IMR-90 (cell line): ENCODE data around the gene RNF212. TPM values are rescaled to one million over a fixed set of nuclear protein-coding genes. Genes with fewer than 3 reads are reported as not detected.

Source experiments
- ATAC-seq: fragments of 200-7000 bp; cut with Tn5 transposase; 2 replicates; pipeline ENCODE4 v1.9.1; 2020; ENCODE audit warnings: low read depth, mild to moderate bottlenecking, moderate library complexity
- BruUV-seq: library from RNA; stranded (reverse); fragments of 400-500 nt; replicated peaks from 2 replicates; lab custom pipeline; 2021; lab: Mats Ljungman, UMichigan
- CTCF ChIA-PET: fragments of 300-600 bp; formaldehyde crosslinking; extraction: SDS; loops from one replicate; lab custom pipeline; 2021; ENCODE audit warnings: antibody characterized with exemption; lab: Yijun Ruan, JAX
- POLR2A ChIA-PET: fragments of 300-600 bp; sonication (Branson Sonifier 250); formaldehyde crosslinking; loops from one replicate; lab custom pipeline; 2022; ENCODE audit warnings: antibody characterized with exemption; ENCODE audit not compliant: unreplicated experiment; lab: Charles Lee
- DNase-seq: peaks from one replicate; pipeline ENCODE4 v3.0.0; 2013
- H2AFZ ChIP-seq: replicated peaks from 2 replicates; pipeline ENCODE3; 2013; ENCODE audit warnings: low read length, mild to moderate bottlenecking; ENCODE audit not compliant: poor library complexity
- H2AK5ac ChIP-seq: 2 replicates; pipeline ENCODE4 v1.6.1; 2013; ENCODE audit warnings: low read depth, low read length, inconsistent platforms
- H2AK9ac ChIP-seq: replicated peaks from 2 replicates; pipeline ENCODE3; 2013; ENCODE audit warnings: mild to moderate bottlenecking, low read depth, low read length, moderate library complexity; ENCODE audit not compliant: poor library complexity
- H2BK120ac ChIP-seq: 2 replicates; pipeline ENCODE4 v1.6.1; 2013; ENCODE audit warnings: low read depth, low read length, inconsistent platforms
- H2BK15ac ChIP-seq: 3 replicates; pipeline ENCODE4 v1.6.1; 2013; ENCODE audit warnings: low read depth, low read length, inconsistent platforms
- H2BK20ac ChIP-seq: 2 replicates; pipeline ENCODE4 v1.6.1; 2013; ENCODE audit warnings: low read depth, mild to moderate bottlenecking, inconsistent platforms, low read length, moderate library complexity
- H2BK5ac ChIP-seq: 2 replicates; pipeline ENCODE4 v1.6.1; 2013; ENCODE audit warnings: mild to moderate bottlenecking, low read depth, low read length, inconsistent platforms; ENCODE audit not compliant: poor library complexity, severe bottlenecking
- H3K14ac ChIP-seq: replicated peaks from 2 replicates; pipeline ENCODE4 v1.6.1; 2013; ENCODE audit warnings: low read depth, low read length, inconsistent platforms
- H3K18ac ChIP-seq: 2 replicates; pipeline ENCODE4 v1.6.1; 2013; ENCODE audit warnings: low read depth, low read length, control low read depth
- H3K23ac ChIP-seq: 2 replicates; pipeline ENCODE4 v1.6.1; 2013; ENCODE audit warnings: low read depth, low read length, inconsistent platforms
- H3K27ac ChIP-seq: 2 replicates; pipeline ENCODE4 v1.5.1; 2013; ENCODE audit warnings: mild to moderate bottlenecking, control low read depth, low read length; ENCODE audit not compliant: insufficient read depth
- H3K27me3 ChIP-seq: 2 replicates; pipeline ENCODE4 v1.6.1; 2013; ENCODE audit warnings: low read length; ENCODE audit not compliant: control insufficient read depth, insufficient read depth
- H3K36me3 ChIP-seq: 2 replicates; pipeline ENCODE4 v1.6.1; 2013; ENCODE audit warnings: low read length, mixed read lengths; ENCODE audit not compliant: control insufficient read depth, insufficient read depth
- H3K4ac ChIP-seq: 2 replicates; pipeline ENCODE4 v1.6.1; 2013; ENCODE audit warnings: low read depth, low read length, inconsistent platforms
- H3K4me1 ChIP-seq: 2 replicates; pipeline ENCODE4 v1.6.1; 2013; ENCODE audit warnings: low read length, mixed read lengths; ENCODE audit not compliant: control insufficient read depth, insufficient read depth
- H3K4me2 ChIP-seq: 2 replicates; pipeline ENCODE4 v1.6.1; 2013; ENCODE audit warnings: low read depth, mild to moderate bottlenecking, control low read depth, low read length, moderate library complexity
- H3K4me3 ChIP-seq: 2 replicates; pipeline ENCODE4 v1.5.1; 2013; ENCODE audit warnings: low read depth, mild to moderate bottlenecking, control low read depth, low read length, moderate library complexity; ENCODE audit not compliant: insufficient read depth
- H3K56ac ChIP-seq: 2 replicates; pipeline ENCODE4 v1.6.1; 2013; ENCODE audit warnings: low read length, inconsistent platforms; ENCODE audit not compliant: insufficient read depth; ENCODE audit errors: extremely low read depth
- H3K79me1 ChIP-seq, 2 experiments: 2 replicates each; pipeline ENCODE4 v1.6.1; 2013; ENCODE audit warnings: low read length in 2 of 2, inconsistent platforms in 1 of 2, low read depth in 1 of 2
- H3K9ac ChIP-seq: 2 replicates; pipeline ENCODE4 v1.6.1; 2013; ENCODE audit warnings: low read depth, low read length, control low read depth
- H3K9me1 ChIP-seq: 2 replicates; pipeline ENCODE4 v1.6.1; 2013; ENCODE audit warnings: low read length, inconsistent platforms; ENCODE audit not compliant: insufficient read depth
- H3K9me3 ChIP-seq: 2 replicates; pipeline ENCODE4 v1.6.1; 2013; ENCODE audit warnings: low read length; ENCODE audit not compliant: control insufficient read depth, insufficient read depth
- H4K20me1 ChIP-seq: 2 replicates; pipeline ENCODE4 v1.6.1; 2013; ENCODE audit warnings: low read length, inconsistent platforms; ENCODE audit not compliant: insufficient read depth
- H4K5ac ChIP-seq: 2 replicates; pipeline ENCODE4 v1.6.1; 2013; ENCODE audit warnings: mild to moderate bottlenecking, low read depth, low read length, control low read depth
- H4K8ac ChIP-seq, 2 experiments: 2 replicates each; pipeline ENCODE4 v1.6.1; 2013; ENCODE audit warnings: low read depth in 2 of 2, low read length in 2 of 2, control low read depth in 1 of 2, inconsistent platforms in 1 of 2
- H4K91ac ChIP-seq: 2 replicates; pipeline ENCODE4 v1.6.1; 2013; ENCODE audit warnings: low read depth, low read length, inconsistent platforms; ENCODE audit not compliant: insufficient read depth
- BHLHE40 ChIP-seq: fragments of 150-350 bp; IDR thresholded peaks from 2 replicates; pipeline ENCODE4 v1.6.1; 2016; ENCODE audit warnings: mild to moderate bottlenecking, low read depth, low read length
- CEBPB ChIP-seq: IDR thresholded peaks from 2 replicates; pipeline ENCODE4 v1.6.1; 2012; ENCODE audit warnings: low read depth, low read length, improper control_type of control experiment
- CHD1 ChIP-seq: IDR thresholded peaks from 2 replicates; pipeline ENCODE4 v1.6.1; 2012; ENCODE audit warnings: low read depth, low read length, improper control_type of control experiment
- CTCF ChIP-seq: conservative IDR thresholded peaks from 2 replicates; pipeline ENCODE4 v1.5.1; 2012; ENCODE audit warnings: mild to moderate bottlenecking, low read depth, low read length, improper control_type of control experiment
- ELK1 ChIP-seq: fragments of 150-350 bp; IDR thresholded peaks from 2 replicates; pipeline ENCODE4 v1.6.1; 2016; ENCODE audit warnings: low read depth, mild to moderate bottlenecking, low read length, moderate library complexity, borderline replicate concordance
- FOS ChIP-seq: fragments of 150-350 bp; IDR thresholded peaks from 2 replicates; pipeline ENCODE4 v1.6.1; 2016; ENCODE audit warnings: low read depth, low read length
- MAFK ChIP-seq: IDR thresholded peaks from 2 replicates; pipeline ENCODE4 v1.6.1; 2012; ENCODE audit warnings: low read depth, low read length, improper control_type of control experiment
- MAZ ChIP-seq: IDR thresholded peaks from 2 replicates; pipeline ENCODE4 v1.6.1; 2012; ENCODE audit warnings: low read depth, mild to moderate bottlenecking, low read length, improper control_type of control experiment, moderate library complexity, borderline replicate concordance
- MXI1 ChIP-seq: IDR thresholded peaks from 2 replicates; pipeline ENCODE4 v1.6.1; 2012; ENCODE audit warnings: low read depth, mild to moderate bottlenecking, low read length, moderate library complexity, borderline replicate concordance
- NFE2L2 ChIP-seq: fragments of 150-350 bp; IDR thresholded peaks from 2 replicates; pipeline ENCODE4 v1.6.1; 2016; ENCODE audit warnings: low read depth, mild to moderate bottlenecking, low read length
- POLR2A ChIP-seq: IDR thresholded peaks from 2 replicates; pipeline ENCODE4 v1.6.1; 2012; ENCODE audit warnings: mild to moderate bottlenecking, low read depth, low read length
- RAD21 ChIP-seq: IDR thresholded peaks from 2 replicates; pipeline ENCODE4 v1.6.1; 2012; ENCODE audit warnings: low read length, improper control_type of control experiment
- RCOR1 ChIP-seq: IDR thresholded peaks from 2 replicates; pipeline ENCODE4 v1.6.1; 2012; ENCODE audit warnings: mild to moderate bottlenecking, low read length, improper control_type of control experiment; ENCODE audit not compliant: insufficient replicate concordance
- RFX5 ChIP-seq: IDR thresholded peaks from 2 replicates; pipeline ENCODE4 v1.8.0; 2012; ENCODE audit warnings: low read depth, mild to moderate bottlenecking, low read length, moderate library complexity
- SMC3 ChIP-seq: fragments of 150-350 bp; IDR thresholded peaks from 2 replicates; pipeline ENCODE4 v1.6.1; 2016; ENCODE audit warnings: low read depth, mild to moderate bottlenecking, antibody characterized with exemption, low read length, moderate library complexity
- USF2 ChIP-seq: fragments of 150-350 bp; IDR thresholded peaks from 2 replicates; pipeline ENCODE4 v1.6.1; 2017; ENCODE audit warnings: mild to moderate bottlenecking, antibody characterized with exemption, low read length, low read depth
- WGBS, 2 experiments: methylation state at CpG; one replicate each; pipeline versions ENCODE4 v1.1.5 to v1.1.7; 2013; ENCODE audit warnings: missing lambda C conversion rate in 2 of 2; ENCODE audit not compliant: insufficient read length in 1 of 2; ENCODE audit errors: extremely low coverage in 2 of 2; 5-methylcytosine and 5-hydroxymethylcytosine counted together
- dilution Hi-C: fragments of 300-500 bp; cut with HindIII; formaldehyde crosslinking; loops from one replicate; pipeline ENCODE4 v1.14.3; 2018; ENCODE audit warnings: low sequenced_read_pairs; ENCODE audit not compliant: unreplicated experiment
- in situ Hi-C: fragments of 300-500 bp; cut with MboI; formaldehyde crosslinking; loops from 3 replicates; pipeline ENCODE4 v1.14.3; 2019; ENCODE audit warnings: low sequenced_read_pairs, inconsistent platforms, mixed read lengths
- intact Hi-C: fragments of 100-400 bp; cut with micrococcal nuclease; formaldehyde crosslinking; loops from 2 replicates; pipeline ENCODE4 v1.10.0; 2022
- polyA plus RNA-seq, 3 experiments: library from polyadenylated mRNA; depleted of rRNA; stranded (reverse); fragments of >200 nt; gene quantifications; 2 replicates each; pipeline ENCODE4 v1.2.3, GENCODE V29; 2012; ENCODE audit warnings: low replicate concordance in 1 of 3
- total RNA-seq: library from RNA; depleted of rRNA; stranded (reverse); fragments of >200 nt; gene quantifications from 2 replicates; pipeline ENCODE4 v1.2.3, GENCODE V29; 2012

The RNF212 gene
- total and polyA plus RNA-seq, 2 of the 4 experiments (the other 2 are of a cell fraction): under 0.01 to 0.51 TPM

GRCh38 chr4:1051472-1051871, 61.9 kb downstream of the RNF212 start:
- DNase-seq: no peak
- H3K56ac ChIP-seq: no peak overlapping the region
- no peak overlapping the region for H2BK20ac ChIP-seq
- WGBS, 2 experiments: 68% methylated on average over 3 of the region's 9 CpGs; no CpG with 5 or more reads in 1 of the 2 experiments
- no peak overlapping the region for H2BK15ac ChIP-seq
- peaks cover 29% of the 10 kb centered on the region for H3K27me3 ChIP-seq
- H2AK9ac ChIP-seq: no peak overlapping the region
- 0 out of 2 replicates have a peak, but pooled peaks cover 2% of the 10 kb centered on the region for H3K9me3 ChIP-seq
- CTCF ChIA-PET: no interaction called here
- H4K8ac ChIP-seq: no peak overlapping the region
- 0 out of 2 replicates have a peak overlapping the region, but pooled peaks have one; percentile 52 for H3K14ac ChIP-seq
- POLR2A ChIA-PET: no interaction called here
- H3K4ac ChIP-seq: no peak overlapping the region
- H4K20me1 ChIP-seq: no peaks in the 10 kb centered on the region
- no peak overlapping the region for H4K91ac ChIP-seq
- H3K79me1 ChIP-seq: no peaks in the 10 kb centered on the region
- H3K4me3 ChIP-seq: no peak overlapping the region
- peaks cover 14% of the 10 kb centered on the region for H3K4me1 ChIP-seq
- H3K23ac ChIP-seq: no peak overlapping the region
- in situ Hi-C loops (no loop called here), intact Hi-C loops (no loop called here), dilution Hi-C loops (no loop called here)
- no peak overlapping the region for H2AFZ ChIP-seq
- no peaks in the 10 kb centered on the region for H3K36me3 ChIP-seq
- no peak overlapping the region for H2BK120ac ChIP-seq
- no peak overlapping the region for H2BK5ac ChIP-seq
- no peaks in the 10 kb centered on the region for H3K9me1 ChIP-seq
- no peak for TF ChIP-seq CEBPB
- TF ChIP-seq SMC3: no peak
- TF ChIP-seq ELK1: no peak
- no peak for TF ChIP-seq RCOR1
- TF ChIP-seq CHD1: no peak
- TF ChIP-seq CTCF: no peak
- no peak for TF ChIP-seq MAZ
- no peak for TF ChIP-seq NFE2L2
- no peak for TF ChIP-seq MXI1
- no peak for TF ChIP-seq POLR2A
- no peak for TF ChIP-seq RFX5
- TF ChIP-seq BHLHE40: no peak
- TF ChIP-seq MAFK: no peak
- no peak for TF ChIP-seq RAD21
- no peak for TF ChIP-seq FOS
- TF ChIP-seq USF2: no peak
- no peak for ATAC-seq
- no peak overlapping the region for H3K18ac ChIP-seq
- H3K9ac ChIP-seq: no peak overlapping the region
- H2AK5ac ChIP-seq: peak overlapping the region; percentile 75; the same call in 1 of the 2 replicates
- no peak overlapping the region for H3K27ac ChIP-seq
- no peak overlapping the region for H3K4me2 ChIP-seq
- no TSS peak for BruUV-seq
- H4K5ac ChIP-seq: no peak overlapping the region
